GM12801 (cell line): Measurements from ENCODE around the gene PUS1.

Source experiments
- CTCF ChIP-seq: IDR thresholded peaks from one replicate; pipeline ENCODE4 v1.5.1; 2011; ENCODE audit warnings: control low read depth; ENCODE audit not compliant: insufficient read length; ENCODE audit errors: extremely low read depth

PUS1 gene

DNA sequence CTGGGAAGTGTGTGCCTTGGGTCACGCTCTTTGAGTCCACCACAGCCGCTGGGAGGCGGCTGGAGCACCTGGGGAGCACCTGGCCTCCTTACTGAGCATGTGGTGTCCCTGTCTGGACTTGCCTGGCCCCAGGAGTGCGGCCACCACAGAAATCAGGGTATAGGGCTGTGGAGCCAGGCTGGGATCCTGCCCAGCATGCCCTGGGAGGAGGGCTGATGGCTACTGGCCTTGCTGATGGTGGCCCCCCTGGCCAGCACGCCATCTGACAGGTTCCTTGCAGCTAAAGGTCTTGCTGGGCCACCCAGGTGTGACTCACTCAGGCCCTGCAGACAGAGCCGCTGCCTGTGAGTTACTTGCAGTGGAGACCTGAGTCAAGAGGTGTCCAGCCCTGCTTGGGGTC, 28.7 kb upstream of the PUS1 start:
- TF ChIP-seq CTCF: no peak

DNA sequence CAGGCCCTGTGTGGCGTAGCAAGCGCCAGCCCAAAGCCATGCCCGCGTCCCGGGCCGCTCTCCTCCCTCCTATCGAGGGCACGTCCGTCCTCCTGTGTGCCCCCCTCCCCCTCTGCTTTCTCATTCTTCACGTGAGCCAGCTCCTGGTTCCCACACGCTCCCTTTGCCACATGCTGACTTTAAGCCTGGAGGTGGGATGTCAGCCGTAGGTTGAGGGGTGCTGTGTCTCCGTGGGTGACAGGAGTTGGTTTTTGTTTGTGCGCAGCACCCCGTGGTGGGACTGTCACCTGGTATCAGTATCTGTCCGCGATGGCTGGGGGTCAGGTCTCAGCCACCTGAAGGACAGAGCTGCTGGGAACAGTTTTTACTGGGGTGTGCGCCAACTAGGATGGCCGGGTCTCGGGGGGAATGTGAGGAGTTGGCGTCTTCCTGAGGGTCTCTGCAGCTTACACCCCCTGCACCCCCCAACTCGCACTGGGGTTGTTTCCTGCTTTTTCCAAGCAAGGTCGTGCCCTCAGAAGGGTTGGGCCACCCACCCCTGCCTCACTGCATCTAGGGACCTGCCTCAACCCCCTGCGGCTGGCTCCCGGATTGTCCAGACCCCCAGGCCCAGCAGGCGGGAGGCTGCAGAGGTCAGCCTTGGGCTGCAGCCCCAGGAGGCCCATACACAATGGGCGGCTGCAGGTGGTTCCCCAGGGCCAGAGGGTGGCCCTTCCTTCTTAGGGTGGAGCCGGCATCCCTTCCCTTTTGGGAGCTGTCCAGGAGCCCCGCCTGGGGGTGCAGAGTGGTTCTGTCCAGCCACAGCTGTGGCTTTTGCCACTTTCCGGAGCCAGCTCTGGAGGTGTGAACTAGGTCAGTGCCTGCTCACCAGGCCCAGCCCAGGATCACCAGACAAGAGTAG, 27.4 kb upstream of the PUS1 start:
- no peak for TF ChIP-seq CTCF

GRCh38 chr12:131902332-131903241, 26.5 kb upstream of the PUS1 start:
- TF ChIP-seq CTCF: no peak

GRCh38 chr12:131903270-131904255, 25.5 kb upstream of the PUS1 start:
- TF ChIP-seq CTCF: no peak

DNA sequence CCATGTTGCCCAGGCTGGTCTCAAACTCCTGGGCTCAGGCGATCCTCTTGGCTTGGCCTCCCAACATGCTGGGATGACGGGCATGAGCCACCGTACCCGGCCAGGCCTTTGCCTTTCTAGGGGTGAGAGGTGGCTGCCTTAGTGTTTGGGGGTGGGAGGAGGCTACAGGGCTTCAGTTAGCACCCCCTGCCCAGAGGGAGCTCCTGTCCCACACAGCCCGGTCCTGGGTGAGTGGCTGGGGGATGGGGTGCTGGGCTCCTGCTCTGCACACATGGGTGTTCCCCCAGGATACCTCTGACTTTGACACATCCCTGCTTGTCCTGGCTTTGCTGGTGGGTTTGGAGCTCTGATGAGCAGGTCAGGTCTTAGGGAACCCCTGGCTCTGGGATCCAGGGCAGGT, 24.7 kb upstream of the PUS1 start:
- TF ChIP-seq CTCF: no peak

DNA sequence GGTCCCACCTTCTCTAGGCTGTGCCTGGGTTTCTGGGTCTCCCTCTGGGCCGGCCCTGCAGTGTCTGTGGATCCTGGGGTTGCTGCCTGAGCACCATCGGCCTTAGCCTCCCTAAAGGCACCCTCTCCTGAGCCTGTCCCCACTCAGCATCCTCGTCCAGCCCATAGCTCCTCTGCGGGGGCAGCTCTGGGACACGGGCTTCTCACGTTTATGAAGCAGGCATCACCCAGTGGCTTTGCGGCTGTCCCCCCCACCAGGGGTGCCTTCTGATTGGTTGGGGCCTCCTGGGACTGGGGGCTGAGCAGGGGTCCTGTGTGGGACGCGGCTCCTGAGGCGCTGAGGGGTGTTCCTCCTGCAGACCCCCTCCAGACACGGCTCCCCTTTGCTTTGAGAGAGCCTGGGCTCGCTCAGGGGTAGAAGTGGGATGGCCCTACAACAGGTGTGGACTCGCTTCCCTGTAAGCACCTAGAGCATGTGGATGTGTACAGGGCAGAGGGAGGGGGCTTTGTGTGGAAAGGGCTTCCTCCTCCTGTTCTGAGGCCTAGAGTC, 23.9 kb upstream of the PUS1 start:
- no peak for TF ChIP-seq CTCF
